K562 (cell line): ENCODE results near the gene EXOC6. TPM values are rescaled to one million over a fixed set of nuclear protein-coding genes. Genes with fewer than 3 reads are reported as not detected.

Experiments
- ATF1 ChIP-seq, 2 experiments: fragments of 450-650 bp in 1 of 2; IDR thresholded peaks; 2 replicates each; pipeline ENCODE4 v1.6.1; 2016; ENCODE audit warnings: missing compliant biosample characterization in 1 of 2, missing genetic modification characterization in 1 of 2
- BRCA1 ChIP-seq, 2 experiments: fragments of 450-650 bp in 1 of 2; sonication (generic) in 1 of 2; formaldehyde crosslinking in 1 of 2; IDR thresholded peaks; 2 replicates each; pipeline versions ENCODE4 v1.5.0 to v1.6.1; 2017 to 2020; ENCODE audit warnings: mild to moderate bottlenecking in 1 of 2, missing genetic modification reagents in 1 of 2
- BRD4 ChIP-seq: fragments of 200-600 bp; sonication (generic); IDR thresholded peaks from 2 replicates; pipeline ENCODE4 v1.6.1; 2017; ENCODE audit warnings: inconsistent platforms
- E2F3 ChIP-seq: fragments of 250-450 bp; sonication (Bioruptor Pico); IDR thresholded peaks from 2 replicates; pipeline ENCODE4 v1.4.0; 2020; ENCODE audit warnings: mild to moderate bottlenecking
- ELF4 ChIP-seq: fragments of 450-650 bp; formaldehyde crosslinking; IDR thresholded peaks from 2 replicates; pipeline ENCODE4 v1.4.0; 2022; ENCODE audit warnings: missing genetic modification characterization
- HCFC1 ChIP-seq: IDR thresholded peaks from 2 replicates; pipeline ENCODE4 v1.6.1; 2012; ENCODE audit warnings: low read depth, low read length, improper control_type of control experiment
- NR3C1 ChIP-seq: sonication (generic); formaldehyde crosslinking; IDR thresholded peaks from 2 replicates; pipeline ENCODE4 v1.8.1; 2022; ENCODE audit warnings: missing genetic modification reagents
- POLR2A ChIP-seq: fragments of 450-650 bp; conservative IDR thresholded peaks from 2 replicates; pipeline ENCODE4 v1.6.1; 2016
- POLR2AphosphoS2 ChIP-seq: IDR thresholded peaks from 2 replicates; pipeline ENCODE4 v1.6.1; 2012; ENCODE audit warnings: low read length, improper control_type of control experiment
- PRDM10 ChIP-seq: fragments of 450-650 bp; IDR thresholded peaks from 2 replicates; pipeline ENCODE4 v1.6.1; 2018; ENCODE audit not compliant: partially characterized antibody
- PRPF4 ChIP-seq: fragments of 200-400 bp; formaldehyde crosslinking; IDR thresholded peaks from one replicate; pipeline ENCODE4 v1.6.1; 2017; ENCODE audit warnings: low read length, low read depth, mild to moderate bottlenecking; ENCODE audit not compliant: insufficient read depth, poor library complexity, severe bottlenecking
- REST ChIP-seq, 2 experiments: fragments of 450-650 bp; formaldehyde crosslinking in 1 of 2; IDR thresholded peaks; 2 replicates each; pipeline versions ENCODE4 v1.4.0 to v1.6.1; 2014 to 2020; ENCODE audit warnings: mild to moderate bottlenecking in 2 of 2, borderline replicate concordance in 1 of 2, low read depth in 1 of 2
- RFX5 ChIP-seq: IDR thresholded peaks from 2 replicates; pipeline ENCODE4 v1.6.1; 2011; ENCODE audit warnings: low read depth, mild to moderate bottlenecking, improper control_type of control experiment, low read length
- TCF7L2 ChIP-seq: fragments of 150-350 bp; IDR thresholded peaks from 2 replicates; pipeline ENCODE4 v1.6.1; 2016; ENCODE audit warnings: low read depth, mild to moderate bottlenecking, low read length, moderate library complexity
- U2AF1 ChIP-seq: fragments of 200-400 bp; formaldehyde crosslinking; optimal IDR thresholded peaks from 2 replicates; pipeline ENCODE3; 2017; ENCODE audit warnings: mild to moderate bottlenecking, low read depth, low read length, moderate library complexity
- ZNF436 ChIP-seq: fragments of 250-450, 450-650 bp; sonication (Bioruptor Pico); formaldehyde crosslinking; IDR thresholded peaks from 2 replicates; pipeline ENCODE4 v1.7.0; 2020; ENCODE audit warnings: mild to moderate bottlenecking
- ZNF699 ChIP-seq: fragments of 250-450 bp; sonication (Bioruptor Pico); IDR thresholded peaks from 2 replicates; pipeline ENCODE4 v1.8.0; 2021; ENCODE audit warnings: mild to moderate bottlenecking, moderate library complexity; ENCODE audit not compliant: insufficient replicate concordance
- polyA plus RNA-seq, 8 experiments: library from polyadenylated mRNA; depleted of rRNA in 4 of 8; stranded (reverse) in 5 of 8; unstranded in 3 of 8; fragments of >200 nt; fragmentation: Nextera tagmentation in 2 of 8; fragmentation: Illumina TruSeq in 1 of 8; extraction: Ambion mirVana in 2 of 8; extraction: Trizol in 1 of 8; gene quantifications; 2 replicates each; pipeline versions ENCODE4 v1.2.1 to v1.2.3, GENCODE V29; 2011 to 2014; ENCODE audit warnings: inconsistent platforms in 1 of 8, missing spikeins in 1 of 8
- total RNA-seq, 7 experiments: library from RNA; depleted of rRNA in 6 of 7; stranded (reverse); fragments of >200 nt in 6 of 7; fragmentation: Illumina TruSeq in 2 of 7; extraction: Trizol in 2 of 7; gene quantifications; 2 replicates each; pipeline versions ENCODE4 v1.2.1 to v1.2.3, GENCODE V29; 2011 to 2021; ENCODE audit warnings: low replicate concordance in 1 of 7

EXOC6 gene
- total and polyA plus RNA-seq, 9 of the 15 experiments (the other 6 are each of a cell fraction or from before 2014, with no cell fraction given), result 13.9 to 42.8 (median 24.9) TPM

- TF ChIP-seq REST (IDR thresholded peaks at IDR 0.05; ENCODE audit: borderline replicate concordance) (no peak), REST (CRISPR knock-in tag; IDR thresholded peaks at IDR 0.05; ENCODE audit: low read depth) (no peak), ZNF699 (CRISPR knock-in tag) (no peak), RFX5 (no peak), POLR2AphosphoS2 (peak; percentile 92; the same call in 1 of the 2 replicates), BRD4 (no peak), HCFC1 (no peak), ATF1 (CRISPR knock-in tag; IDR thresholded peaks at IDR 0.05) (no peak), ATF1 (tag; IDR thresholded peaks at IDR 0.05) (peak; percentile 78), POLR2A (peak; percentile 100), U2AF1 (no peak), ZNF436 (CRISPR knock-in tag) (0 out of 2 replicates have a peak, but pooled peaks have one; percentile 48), NR3C1 (CRISPR knock-in tag) (no peak), PRPF4 (no peak), BRCA1 (IDR thresholded peaks at IDR 0.05) (no peak), BRCA1 (CRISPR knock-in tag; IDR thresholded peaks at IDR 0.05) (no peak), ELF4 (CRISPR knock-in tag) (peak; percentile 83), TCF7L2 (no peak), PRDM10 (no peak), E2F3 (CRISPR knock-in tag) (no peak)
These were observed 19.1 kb upstream of the EXOC6 start (continued) for GRCh38 chr10:92829042-92829785.
